Activated T-helper 1 cell treated with Interleukin-2 at 50 U/mL for 16 hours (primary cell): ENCODE results near the gene GBP3.
"Not testable (repeated sequence)": the region's sequence is repeated elsewhere in the genome, so short reads cannot be mapped to it uniquely, and the experiment has no call there.

ENCODE experiments used
- DNase-seq: peaks from one replicate; pipeline ENCODE4 v3.0.0-alpha.2; 2020; ENCODE audit warnings: low read depth

Gene GBP3

GRCh38 chr1:88976235-88976634, 46.4 kb downstream of the GBP3 start:
- no peak for DNase-seq

- not testable (repeated sequence) for DNase-seq
Measured at GRCh38 chr1:88974616-88975172, 48.0 kb downstream of the GBP3 start.

GRCh38 chr1:88973520-88974137, 49.0 kb downstream of the GBP3 start:
- no peak for DNase-seq

- no peak for DNase-seq
Measured at GRCh38 chr1:88961647-88962275, 60.9 kb downstream of the GBP3 start.

- DNase-seq = no peak
Measured at GRCh38 chr1:88961081-88961480, 61.6 kb downstream of the GBP3 start.
